Activated T-cell treated with anti-CD3 and anti-CD28 coated beads for 1 hour (primary cell): Measurements from ENCODE around the gene DCAF11.

Experiments used
- DNase-seq: peaks from one replicate; pipeline ENCODE4 v3.0.0-alpha.2; 2020; ENCODE audit warnings: low read depth

DCAF11 gene

GRCh38 chr14:24114532-24115421 is at the start of gene DCAF11, which contains the start of gene NRL:
DCAF11 (plus strand) TSS chr14:24114777; CDS start chr14:24115595, 818 bp downstream.
NRL (minus strand) TSS chr14:24114949; CDS start chr14:24082848, 32,101 bp downstream.
- DNase-seq, result peak; percentile 95

GRCh38 chr14:24064856-24065255 is 49.7 kb upstream of the DCAF11 start:
- DNase-seq, result no peak

- DNase-seq, result no peak
These were observed 49.2 kb upstream of the DCAF11 start for GRCh38 chr14:24065408-24065807.

GRCh38 chr14:24066496-24067132 is 48.0 kb upstream of the DCAF11 start:
- no peak for DNase-seq

GRCh38 chr14:24067133-24068082 is 47.2 kb upstream of the DCAF11 start:
- no peak for DNase-seq

- no peak for DNase-seq
These were observed 45.7 kb upstream of the DCAF11 start for GRCh38 chr14:24068711-24069410.

GRCh38 chr14:24069411-24069735 is 45.2 kb upstream of the DCAF11 start:
- no peak for DNase-seq

- no peak for DNase-seq
These were observed 44.1 kb upstream of the DCAF11 start for GRCh38 chr14:24070285-24071143.

- no peak for DNase-seq
These were observed 43.4 kb upstream of the DCAF11 start, which contains the start of gene CPNE6 for GRCh38 chr14:24071144-24071697. CPNE6 (plus strand) TSS chr14:24071562; CDS start chr14:24072937, 1,375 bp downstream.

GRCh38 chr14:24071836-24072430 is 42.6 kb upstream of the DCAF11 start:
- no peak for DNase-seq

GRCh38 chr14:24072436-24072835 is 42.1 kb upstream of the DCAF11 start:
- no peak for DNase-seq

GRCh38 chr14:24072881-24073877 is 41.4 kb upstream of the DCAF11 start:
- DNase-seq, result no peak

- no peak for DNase-seq
These were observed 39.7 kb upstream of the DCAF11 start for GRCh38 chr14:24074625-24075484.

GRCh38 chr14:24075485-24076301 is 38.9 kb upstream of the DCAF11 start:
- DNase-seq, result no peak

- DNase-seq, result no peak
These were observed 38.3 kb upstream of the DCAF11 start for GRCh38 chr14:24076302-24076601.

- DNase-seq, result no peak
These were observed 37.5 kb upstream of the DCAF11 start for GRCh38 chr14:24077086-24077485.

- no peak for DNase-seq
These were observed 36.4 kb upstream of the DCAF11 start for GRCh38 chr14:24078146-24078545.
